ENCODE measurements around the gene GABRG1.

GABRG1 gene

DNA sequence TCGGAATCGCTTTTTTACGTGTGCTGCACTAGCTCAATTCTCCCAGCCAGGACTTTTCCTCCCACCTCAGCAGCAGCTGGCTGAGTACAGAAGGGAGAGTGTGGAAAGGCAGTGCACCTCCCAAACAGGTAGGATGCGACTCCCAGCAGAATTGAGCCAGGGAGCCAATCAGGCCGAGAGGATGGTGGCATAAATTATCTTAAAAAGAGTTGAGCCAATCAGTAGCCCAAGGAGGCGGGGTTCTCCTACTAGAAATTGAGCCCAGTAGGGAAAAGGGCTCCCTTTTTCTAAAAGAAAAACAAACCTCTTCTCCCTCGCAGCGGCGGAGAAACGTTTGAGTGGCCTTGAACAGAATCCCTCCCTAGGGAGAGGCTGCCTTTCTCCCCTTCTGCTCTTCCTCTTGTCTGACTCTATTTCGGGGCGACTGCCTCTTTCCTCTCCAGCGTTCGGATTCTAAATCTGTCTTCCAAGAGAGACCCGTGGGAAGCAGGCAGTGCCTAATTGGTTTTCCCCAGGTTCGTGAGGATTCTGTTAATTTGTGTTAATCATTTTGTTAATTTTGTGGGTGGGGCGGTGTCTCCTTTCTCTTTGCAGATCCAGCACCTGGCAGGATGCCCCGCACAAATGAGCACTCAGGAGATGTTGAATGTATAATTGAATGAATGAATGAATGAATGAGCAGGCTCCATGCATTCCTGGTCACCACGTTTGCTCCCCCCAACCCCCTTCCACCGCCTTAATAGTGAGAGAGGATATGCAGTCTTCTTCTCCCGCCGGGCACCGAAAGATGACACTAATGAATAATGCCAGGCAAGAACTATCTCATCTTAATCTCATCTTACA, at the start of gene GABRG1:
GABRG1 (minus strand) TSS at position 142 of the 843 bp plus-strand sequence; CDS start at position 1, 141 bp downstream.
- Mint-ChIP-seq H3K4me1 (no peaks in the 10 kb centered on the region), H3K36me3 (no peaks in the 10 kb centered on the region), H3K9me3 (no peaks in the 10 kb centered on the region), H3K4me3 (no peak within 1 kb of the TSS), H3K27ac (no peak within 1 kb of the TSS), H3K27me3 (no peaks in the 10 kb centered on the region)
- DNase-seq, result no peak
- CTCF ChIA-PET, result no interaction called here

DNA sequence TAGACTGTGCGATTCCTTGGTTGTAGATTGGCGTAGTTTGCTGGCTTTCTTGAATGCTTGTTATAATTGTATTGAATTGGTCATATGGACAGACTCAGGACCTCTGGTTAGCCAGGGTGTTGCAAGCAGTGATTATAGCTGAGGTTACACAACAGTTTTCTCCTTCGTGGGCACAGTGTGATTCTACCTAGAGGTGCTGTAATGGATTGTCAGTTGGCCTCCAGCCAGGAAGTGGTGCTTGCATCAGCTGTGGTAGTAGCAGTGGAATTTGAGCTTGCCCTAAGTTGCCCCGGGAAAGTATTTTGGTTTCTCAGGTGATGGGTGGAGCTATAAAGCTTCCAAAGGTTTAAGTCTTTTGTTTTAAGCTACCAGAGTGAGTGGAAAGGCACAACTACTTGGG, 23.1 kb upstream of the GABRG1 start:
- no peaks in the 10 kb centered on the region for H3K36me3 Mint-ChIP-seq
- no peak for DNase-seq
- no peaks in the 10 kb centered on the region for H3K27me3 Mint-ChIP-seq
- no peak overlapping the region for H3K27ac Mint-ChIP-seq
- H3K4me3 Mint-ChIP-seq, result no peak overlapping the region
- CTCF ChIA-PET, result no interaction called here
- H3K9me3 Mint-ChIP-seq, result peaks cover 11% of the 10 kb centered on the region
- H3K4me1 Mint-ChIP-seq, result no peaks in the 10 kb centered on the region

- H3K27ac Mint-ChIP-seq, result no peak overlapping the region
- H3K9me3 Mint-ChIP-seq, result peaks cover 3% of the 10 kb centered on the region
- H3K4me3 Mint-ChIP-seq, result no peak overlapping the region
- H3K4me1 Mint-ChIP-seq, result no peaks in the 10 kb centered on the region
- no peaks in the 10 kb centered on the region for H3K36me3 Mint-ChIP-seq
- CTCF ChIA-PET, result no interaction called here
- DNase-seq, result no peak
- H3K27me3 Mint-ChIP-seq, result no peaks in the 10 kb centered on the region
These were observed 7.7 kb upstream of the GABRG1 start for GRCh38 chr4:46131498-46132057.

GRCh38 chr4:46124773-46125413, 1.0 kb upstream of the GABRG1 start:
- Mint-ChIP-seq H3K27ac (no peak overlapping the region), H3K4me1 (no peaks in the 10 kb centered on the region), H3K27me3 (no peaks in the 10 kb centered on the region), H3K36me3 (no peaks in the 10 kb centered on the region), H3K9me3 (peaks cover 1% of the 10 kb centered on the region), H3K4me3 (no peak overlapping the region)
- CTCF ChIA-PET, result no interaction called here
- no peak for DNase-seq

DNA sequence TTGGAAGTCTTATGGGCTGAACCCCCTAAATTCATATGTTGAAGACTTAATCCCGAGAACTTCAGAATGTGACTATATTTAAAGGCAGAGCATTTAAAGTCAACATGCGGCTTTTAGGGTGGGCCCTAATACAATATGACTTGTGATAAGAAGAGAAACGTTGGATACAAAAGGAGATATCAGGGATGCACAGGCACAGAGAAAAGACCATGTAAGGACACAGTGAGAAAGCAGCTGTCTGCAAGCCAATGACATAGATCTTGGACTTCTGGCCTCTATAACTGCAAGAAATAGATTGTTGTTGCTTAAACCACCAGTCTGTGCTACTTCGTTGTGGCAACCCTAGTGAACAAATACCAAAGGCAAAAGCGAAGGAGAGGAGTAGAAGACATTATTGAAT, 42.2 kb downstream of the GABRG1 start:
- Mint-ChIP-seq H3K27me3 (no peaks in the 10 kb centered on the region), H3K4me1 (no peaks in the 10 kb centered on the region), H3K36me3 (no peaks in the 10 kb centered on the region), H3K9me3 (peaks cover 4% of the 10 kb centered on the region), H3K27ac (no peak overlapping the region), H3K4me3 (no peak overlapping the region)
- no peak for DNase-seq
- CTCF ChIA-PET, result no interaction called here

- Mint-ChIP-seq H3K27ac (no peak overlapping the region), H3K9me3 (peaks cover 4% of the 10 kb centered on the region), H3K36me3 (no peaks in the 10 kb centered on the region), H3K27me3 (no peaks in the 10 kb centered on the region), H3K4me3 (no peak overlapping the region), H3K4me1 (no peaks in the 10 kb centered on the region)
- DNase-seq, result no peak
- CTCF ChIA-PET, result no interaction called here
These were observed 42.6 kb downstream of the GABRG1 start for GRCh38 chr4:46081248-46081647.

DNA sequence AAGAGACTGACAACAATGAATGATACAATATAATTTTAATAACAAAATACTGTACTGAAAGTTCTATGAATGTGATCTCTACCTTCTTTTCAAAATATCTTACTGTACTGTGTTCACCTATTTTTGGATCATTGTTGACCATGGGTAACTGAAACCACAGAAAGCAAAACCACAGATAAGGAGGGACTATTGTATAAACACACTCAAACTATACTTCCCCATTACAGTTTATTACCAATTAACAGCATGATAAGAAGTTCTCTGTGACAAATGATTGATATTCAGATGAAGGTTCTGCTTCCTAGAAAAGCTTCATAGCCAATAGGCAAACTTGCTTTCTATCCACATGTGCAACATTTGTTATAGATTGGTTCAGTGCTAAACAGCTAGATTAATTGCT, 50.1 kb downstream of the GABRG1 start:
- peaks cover 3% of the 10 kb centered on the region for H3K9me3 Mint-ChIP-seq
- H3K27me3 Mint-ChIP-seq, result no peaks in the 10 kb centered on the region
- no peak overlapping the region for H3K27ac Mint-ChIP-seq
- CTCF ChIA-PET, result no interaction called here
- DNase-seq, result no peak
- no peak overlapping the region for H3K4me3 Mint-ChIP-seq
- H3K36me3 Mint-ChIP-seq, result no peaks in the 10 kb centered on the region
- no peaks in the 10 kb centered on the region for H3K4me1 Mint-ChIP-seq

- H3K36me3 Mint-ChIP-seq, result no peaks in the 10 kb centered on the region
- CTCF ChIA-PET, result no interaction called here
- no peaks in the 10 kb centered on the region for H3K4me1 Mint-ChIP-seq
- H3K27ac Mint-ChIP-seq, result no peak overlapping the region
- H3K9me3 Mint-ChIP-seq, result peaks cover 3% of the 10 kb centered on the region
- H3K4me3 Mint-ChIP-seq, result no peak overlapping the region
- DNase-seq, result no peak
- H3K27me3 Mint-ChIP-seq, result no peaks in the 10 kb centered on the region
These were observed 72.5 kb downstream of the GABRG1 start for GRCh38 chr4:46051392-46051791.

DNA sequence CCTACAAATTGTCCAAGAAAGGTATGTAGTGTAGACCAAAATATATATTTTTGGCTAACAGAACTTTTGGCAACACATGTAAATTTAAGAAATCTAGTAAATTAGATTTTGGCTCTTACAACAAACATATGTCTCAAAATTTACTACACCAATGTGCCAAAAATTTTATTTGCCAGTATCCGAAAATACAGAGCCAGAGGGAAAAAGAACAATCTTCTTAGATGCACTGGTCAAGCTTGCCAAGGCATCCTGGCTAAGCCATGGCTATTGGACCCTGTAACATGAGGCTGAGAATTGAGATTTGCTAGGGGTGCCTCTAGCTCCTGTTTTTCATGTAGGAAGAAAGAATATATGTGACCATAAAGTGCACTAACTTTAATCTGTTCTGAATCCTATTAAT, 91.8 kb downstream of the GABRG1 start:
- Mint-ChIP-seq H3K36me3 (no peaks in the 10 kb centered on the region), H3K4me3 (no peak overlapping the region), H3K4me1 (no peaks in the 10 kb centered on the region), H3K9me3 (peaks cover 20% of the 10 kb centered on the region), H3K27ac (no peak overlapping the region), H3K27me3 (no peaks in the 10 kb centered on the region)
- CTCF ChIA-PET, result no interaction called here
- no peak for DNase-seq

DNA sequence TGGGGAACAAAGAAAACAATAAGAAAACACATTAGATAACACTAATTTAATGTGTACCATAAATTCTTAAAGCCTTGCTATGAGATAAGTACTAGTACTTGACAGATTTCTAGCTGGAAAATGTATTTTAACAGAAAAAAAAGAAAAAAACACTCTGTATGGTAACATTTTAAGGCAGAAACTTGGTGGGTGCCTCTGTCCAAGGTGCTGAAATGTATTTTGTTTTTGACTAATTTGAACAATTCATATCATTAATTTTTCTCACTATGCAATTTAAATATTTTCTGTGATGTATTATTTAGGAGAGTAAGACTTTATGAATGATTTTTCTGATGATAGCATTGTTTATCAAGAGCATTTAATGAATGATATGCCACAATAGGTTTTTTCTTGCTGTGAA, 107.5 kb downstream of the GABRG1 start:
- no peak for DNase-seq
- H3K27me3 Mint-ChIP-seq, result no peaks in the 10 kb centered on the region

DNA sequence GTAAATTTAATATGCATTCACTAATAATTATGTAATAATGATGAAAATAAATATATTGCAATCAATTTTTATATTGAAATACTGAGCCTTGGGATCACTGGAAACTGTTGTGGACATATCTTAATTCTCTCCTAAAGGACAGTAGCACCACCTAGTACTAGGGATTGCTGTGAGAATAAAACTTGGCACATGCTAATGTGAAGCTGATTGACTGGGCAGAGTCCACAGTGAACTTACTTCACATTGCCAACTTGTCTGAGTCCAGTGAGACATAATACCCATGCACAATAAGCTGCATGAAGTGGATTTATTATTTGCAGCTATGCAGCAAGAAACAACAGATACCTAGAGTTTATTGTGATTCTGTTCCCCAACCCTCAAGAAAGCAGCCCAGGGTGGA, 131.1 kb downstream of the GABRG1 start:
- no peak for DNase-seq
- Mint-ChIP-seq H3K36me3 (no peaks in the 10 kb centered on the region), H3K27ac (no peak overlapping the region), H3K4me3 (no peak overlapping the region), H3K27me3 (no peaks in the 10 kb centered on the region), H3K4me1 (no peaks in the 10 kb centered on the region), H3K9me3 (peaks cover 10% of the 10 kb centered on the region)
- CTCF ChIA-PET, result no interaction called here

More for the DNA sequence above, 107.5 kb downstream of the GABRG1 start:
- Mint-ChIP-seq H3K4me1 (no peaks in the 10 kb centered on the region), H3K36me3 (no peaks in the 10 kb centered on the region), H3K4me3 (no peak overlapping the region), H3K9me3 (peaks cover 4% of the 10 kb centered on the region), H3K27ac (no peak overlapping the region)
- CTCF ChIA-PET, result no interaction called here

GRCh38 chr4:45989775-45990174, 134.1 kb downstream of the GABRG1 start:
- Mint-ChIP-seq H3K27ac (no peak overlapping the region), H3K4me1 (no peaks in the 10 kb centered on the region), H3K9me3 (peaks cover 12% of the 10 kb centered on the region), H3K4me3 (no peak overlapping the region), H3K27me3 (no peaks in the 10 kb centered on the region), H3K36me3 (no peaks in the 10 kb centered on the region)
- CTCF ChIA-PET, result no interaction called here
- no peak for DNase-seq

GRCh38 chr4:45987858-45988257, 136.0 kb downstream of the GABRG1 start:
- H3K27ac Mint-ChIP-seq, result no peak overlapping the region
- H3K27me3 Mint-ChIP-seq, result no peaks in the 10 kb centered on the region
- no peaks in the 10 kb centered on the region for H3K36me3 Mint-ChIP-seq
- H3K4me3 Mint-ChIP-seq, result no peak overlapping the region
- CTCF ChIA-PET, result no interaction called here
- H3K9me3 Mint-ChIP-seq, result peaks cover 12% of the 10 kb centered on the region
- no peak for DNase-seq
- no peaks in the 10 kb centered on the region for H3K4me1 Mint-ChIP-seq

Measured in activated naive CD4-positive, alpha-beta T cell treated with anti-CD3 and anti-CD28 coated beads, Interleukin-2, amount 10 ng/mL, durations not matched to agents 7 days and 5 days (primary cell).